Bronchial epithelial cell (primary cell): ENCODE data around the gene ASCC2. TPM values are rescaled to one million over a fixed set of nuclear protein-coding genes. Genes with fewer than 3 reads are reported as not detected.
"Not testable (repeated sequence)": the region's sequence is repeated elsewhere in the genome, so short reads cannot be mapped to it uniquely, and the experiment has no call there.

ENCODE experiments used
- DNase-seq: peaks from one replicate; pipeline ENCODE4 v3.0.0-alpha.2; 2010; ENCODE audit warnings: low read depth
- FAIRE-seq: peaks from 2 replicates; lab custom pipeline; 2011; peaks lifted over from hg19 to GRCh38; lab: Jason Lieb, UNC
- H3K27me3 ChIP-seq: 2 replicates; pipeline ENCODE4 v1.5.1; 2011; ENCODE audit warnings: low read length; ENCODE audit not compliant: control insufficient read depth, insufficient read depth
- H3K36me3 ChIP-seq: 2 replicates; pipeline ENCODE4 v1.5.1; 2011; ENCODE audit warnings: low read length; ENCODE audit not compliant: control insufficient read depth, insufficient read depth
- H3K4me3 ChIP-seq: 2 replicates; pipeline ENCODE4 v1.5.1; 2011; ENCODE audit warnings: mild to moderate bottlenecking, low read depth, low read length, control low read depth
- total RNA-seq: library from RNA; depleted of rRNA; stranded (reverse); fragments of >200 nt; gene quantifications from 2 replicates; pipeline ENCODE4 v1.2.1, GENCODE V29; 2014
- TF ChIP-seq, protein P1 (sequence below): IDR thresholded peaks from 2 replicates; pipeline ENCODE4 v1.5.1; 2011; ENCODE audit warnings: mild to moderate bottlenecking, moderate library complexity, low read length, control low read depth, inconsistent platforms; ENCODE audit not compliant: insufficient read depth, severe bottlenecking

Gene ASCC2
- total RNA-seq, 1 donor from 2014 or later, result 26.1 TPM

DNA sequence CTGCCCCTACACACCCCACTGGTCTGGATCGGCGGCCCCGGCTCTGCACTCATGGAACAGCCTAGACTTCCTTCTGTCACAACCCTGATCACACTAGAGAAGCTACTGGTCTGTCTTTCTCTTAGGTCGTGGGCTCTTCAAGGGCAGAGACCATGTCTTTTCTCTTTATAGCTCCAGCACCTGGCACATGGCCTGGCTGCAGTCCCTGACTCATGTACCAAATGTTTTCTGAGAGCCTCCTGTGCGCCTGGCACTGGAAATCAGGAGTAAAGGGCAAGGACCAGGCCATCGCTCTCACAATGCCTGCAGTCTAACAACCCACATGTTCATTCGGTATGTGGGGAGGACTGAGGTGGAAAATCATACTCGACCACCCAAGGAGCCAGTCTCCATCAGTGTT, 7.5 kb downstream of the ASCC2 start:
- H3K36me3 ChIP-seq, result peaks cover 2% of the 10 kb centered on the region
- no peak overlapping the region for H3K4me3 ChIP-seq
- no peaks in the 10 kb centered on the region for H3K27me3 ChIP-seq
- FAIRE-seq, result no peak
- TF ChIP-seq, protein P1, sequence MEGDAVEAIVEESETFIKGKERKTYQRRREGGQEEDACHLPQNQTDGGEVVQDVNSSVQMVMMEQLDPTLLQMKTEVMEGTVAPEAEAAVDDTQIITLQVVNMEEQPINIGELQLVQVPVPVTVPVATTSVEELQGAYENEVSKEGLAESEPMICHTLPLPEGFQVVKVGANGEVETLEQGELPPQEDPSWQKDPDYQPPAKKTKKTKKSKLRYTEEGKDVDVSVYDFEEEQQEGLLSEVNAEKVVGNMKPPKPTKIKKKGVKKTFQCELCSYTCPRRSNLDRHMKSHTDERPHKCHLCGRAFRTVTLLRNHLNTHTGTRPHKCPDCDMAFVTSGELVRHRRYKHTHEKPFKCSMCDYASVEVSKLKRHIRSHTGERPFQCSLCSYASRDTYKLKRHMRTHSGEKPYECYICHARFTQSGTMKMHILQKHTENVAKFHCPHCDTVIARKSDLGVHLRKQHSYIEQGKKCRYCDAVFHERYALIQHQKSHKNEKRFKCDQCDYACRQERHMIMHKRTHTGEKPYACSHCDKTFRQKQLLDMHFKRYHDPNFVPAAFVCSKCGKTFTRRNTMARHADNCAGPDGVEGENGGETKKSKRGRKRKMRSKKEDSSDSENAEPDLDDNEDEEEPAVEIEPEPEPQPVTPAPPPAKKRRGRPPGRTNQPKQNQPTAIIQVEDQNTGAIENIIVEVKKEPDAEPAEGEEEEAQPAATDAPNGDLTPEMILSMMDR, result no peak
- DNase-seq, result no peak

DNA sequence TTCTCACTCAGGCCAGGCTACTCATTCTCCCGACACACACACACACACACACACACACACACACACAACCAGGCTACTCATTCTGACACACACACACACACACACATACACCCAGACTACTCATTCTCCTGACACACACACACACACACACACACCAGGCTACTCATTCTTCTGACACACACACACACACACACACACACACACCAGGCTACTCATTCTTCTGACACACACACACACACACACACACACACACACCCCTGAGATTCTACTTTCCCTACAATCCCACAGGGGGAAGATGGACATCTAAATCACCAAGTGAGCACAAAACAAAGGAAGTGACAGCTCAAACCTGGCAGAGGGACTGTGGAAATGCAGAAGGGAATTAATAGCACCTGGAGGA, 10.3 kb downstream of the ASCC2 start:
- not testable (repeated sequence) for H3K4me3 ChIP-seq, H3K36me3 ChIP-seq, DNase-seq, H3K27me3 ChIP-seq, FAIRE-seq

DNA sequence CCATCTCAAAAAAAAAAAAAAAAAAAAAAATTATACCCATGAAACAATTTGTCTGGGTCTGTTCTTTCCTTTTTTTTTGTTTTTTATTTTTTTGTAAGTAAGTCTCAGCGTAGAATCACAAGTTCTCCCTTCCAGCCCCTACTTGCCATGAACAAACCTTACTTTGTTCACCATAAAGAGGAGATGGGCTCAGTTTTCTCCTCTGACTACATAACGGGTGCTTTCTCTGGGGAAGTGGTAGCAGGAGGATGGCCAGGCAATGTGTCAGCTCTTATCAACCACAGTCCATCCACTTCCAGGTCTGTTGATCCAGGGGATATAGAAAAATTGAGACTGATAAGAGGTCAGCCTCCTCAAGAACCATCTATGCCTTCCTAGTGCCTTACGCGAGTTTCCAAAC, 11.0 kb downstream of the ASCC2 start:
- peaks cover 9% of the 10 kb centered on the region for H3K36me3 ChIP-seq
- no peak for DNase-seq
- H3K27me3 ChIP-seq, result no peaks in the 10 kb centered on the region
- no peak for FAIRE-seq
- no peak overlapping the region for H3K4me3 ChIP-seq
- TF ChIP-seq, protein P1, result no peak

DNA sequence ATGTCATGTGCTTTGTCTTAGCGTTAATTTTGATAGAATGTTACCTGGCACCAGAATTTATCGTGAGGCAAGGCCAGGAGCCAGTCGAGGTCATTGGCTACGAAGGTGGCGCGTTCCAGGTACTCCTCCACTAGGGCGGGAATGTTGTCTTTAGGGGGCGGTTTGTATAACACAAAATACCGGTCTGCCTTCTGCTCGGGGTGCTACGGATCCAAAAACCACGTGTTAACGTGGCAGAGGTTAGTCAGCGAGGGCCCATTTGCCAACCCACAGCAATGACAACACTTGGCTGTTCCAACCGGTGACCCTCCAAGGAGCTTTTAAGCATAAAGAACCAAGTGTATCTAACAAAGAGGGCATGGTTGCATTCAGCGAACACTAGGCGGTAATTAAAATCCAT, 12.5 kb downstream of the ASCC2 start:
- FAIRE-seq, result peak; percentile 72
- H3K36me3 ChIP-seq, result peaks cover 11% of the 10 kb centered on the region
- no peaks in the 10 kb centered on the region for H3K27me3 ChIP-seq
- TF ChIP-seq, protein P1, result no peak
- no peak for DNase-seq
- no peak overlapping the region for H3K4me3 ChIP-seq

DNA sequence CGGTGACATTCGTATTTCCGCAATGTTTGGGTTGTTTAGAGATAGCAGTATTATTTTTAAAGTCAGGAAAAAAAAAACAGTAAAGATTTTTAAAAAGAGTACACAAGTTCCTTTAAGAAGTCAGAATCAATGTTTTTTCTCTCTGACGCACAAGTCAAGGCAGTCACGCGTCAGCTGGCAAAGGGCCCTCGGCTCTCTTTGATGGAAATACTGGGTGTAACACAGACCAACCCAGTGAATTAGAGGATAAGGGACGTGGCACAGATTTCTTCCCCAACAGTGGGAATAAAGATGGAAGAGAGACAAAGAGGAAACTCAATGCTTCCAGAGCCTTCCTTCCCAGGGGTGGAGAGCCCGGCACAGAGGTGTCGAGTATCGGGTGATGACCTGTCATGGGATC, 13.4 kb downstream of the ASCC2 start:
- no peak for FAIRE-seq
- no peak for DNase-seq
- peaks cover 11% of the 10 kb centered on the region for H3K36me3 ChIP-seq
- TF ChIP-seq, protein P1, result no peak
- no peaks in the 10 kb centered on the region for H3K27me3 ChIP-seq
- no peak overlapping the region for H3K4me3 ChIP-seq

DNA sequence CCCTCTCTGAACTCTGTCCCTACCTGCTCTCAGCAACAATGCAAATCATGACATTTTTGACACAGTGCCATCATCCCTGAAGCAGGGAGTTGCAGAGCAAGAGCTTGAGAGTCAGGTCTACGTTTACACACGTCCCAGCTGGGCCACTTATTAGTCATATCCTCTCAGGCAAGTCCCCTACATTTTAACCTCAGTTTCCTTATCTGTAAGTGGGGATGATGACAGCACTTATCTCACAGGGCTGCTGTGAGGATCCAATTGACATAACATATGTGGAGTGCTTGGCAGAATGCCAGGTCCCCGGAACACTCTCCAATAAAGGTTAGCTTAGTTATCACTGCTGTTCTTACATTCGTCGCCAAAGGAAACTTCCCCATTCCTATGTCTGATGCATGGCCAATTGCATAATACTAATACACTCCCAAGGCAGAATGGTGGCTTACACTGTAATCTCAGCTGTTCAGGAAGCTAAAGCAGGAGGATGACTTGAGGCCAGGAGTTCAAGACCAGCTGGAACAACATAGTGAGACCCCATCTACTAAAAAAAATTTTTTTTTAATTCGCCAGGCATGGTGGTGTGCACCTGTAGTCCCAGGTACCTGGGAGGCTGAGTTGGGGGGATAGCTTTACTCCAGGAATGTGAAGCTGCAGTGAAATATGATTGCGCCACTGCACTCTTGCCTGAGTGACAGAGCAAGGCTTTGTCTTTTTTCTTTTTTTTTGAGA, 16.6 kb downstream of the ASCC2 start:
- Histone ChIP-seq H3K27me3 (no peaks in the 10 kb centered on the region), H3K4me3 (no peak overlapping the region), H3K36me3 (peaks cover 11% of the 10 kb centered on the region)
- DNase-seq, result peak; percentile 100
- TF ChIP-seq, protein P1, result no peak
- FAIRE-seq, result peak; percentile 99
